Heart left ventricle (tissue), 13 donors: ENCODE data around the gene PACSIN1.

Source experiments
- CTCF ChIP-seq, 12 donors: fragments of 200-600 bp; sonication (generic) in 4 of 12; IDR thresholded peaks; one replicate each; pipeline versions ENCODE4 v1.5.0 to v1.8.0; 2018 to 2022; ENCODE audit warnings: antibody characterized with exemption in 12 of 12, mild to moderate bottlenecking in 5 of 12
- POLR2A ChIP-seq, 2 donors: fragments of 450-650 bp; IDR thresholded peaks; one replicate each; pipeline ENCODE4 v1.6.1; 2017; ENCODE audit warnings: antibody characterized with exemption in 2 of 2, mild to moderate bottlenecking in 2 of 2, moderate library complexity in 2 of 2
- donor health status: ischemic (EF 13 %, LVEDD 7.1; RV severe dilation, severe dysfunction).
- donor health status: DM: no; HTN: yes; CAD: no.
- donor health status: DM: no; HTN: no; CAD: no.
- donor health status: ischemic (EF 25% LVEDD 6.9; RV normal size, moderate dysfunction).
- donor health status: ischemic (EF 25% LVEDD 5.7; RV mildly dilated, moderate dysfunction).
- donor health status: ischemic (EF 35%, LVEDD 5.7; RV mildly dilated, moderate dysfunction).
- donor health status: nonischemic (EF 11% LVEDD 7.7; RV severe dilation, severe dysfunction).
- donor health status: DM: yes; HTN: yes; CAD: no.
- donor health status: PGD.
- donor health status: ischemic (EF 29% LVEDD 5.4; RV normal size, mild dysfunction).
- donor health status: nonischemic (EF 23%, LVEDD 6.1; RV moderate dilation, normal function).

- TF ChIP-seq POLR2A (IDR thresholded peaks at IDR 0.05) (no peak), CTCF (IDR thresholded peaks at IDR 0.05) (no peak)
These were observed 8.9 kb downstream of the PACSIN1 start for GRCh38 chr6:34474754-34475153.
